Esophagus squamous epithelium (tissue), 4 donors: ENCODE data around the gene DYNC2H1.

Experiments used
- CTCF ChIP-seq, 6 experiments: fragments of 450-650 bp in 4 of 6; fragments of 200-600 bp in 2 of 6; sonication (generic) in 2 of 6; IDR thresholded peaks; one replicate each; pipeline ENCODE4 v1.5.1; 2016 to 2019; ENCODE audit warnings: antibody characterized with exemption in 6 of 6, mild to moderate bottlenecking in 4 of 6, moderate library complexity in 4 of 6
- POLR2A ChIP-seq, 4 donors: fragments of 450-650 bp; IDR thresholded peaks; one replicate each; pipeline ENCODE4 v1.6.1; 2017; ENCODE audit warnings: antibody characterized with exemption in 4 of 4, mild to moderate bottlenecking in 4 of 4, moderate library complexity in 3 of 4

- TF ChIP-seq CTCF (IDR thresholded peaks at IDR 0.05) (no peak), POLR2A (IDR thresholded peaks at IDR 0.05) (no peak)
Measured at GRCh38 chr11:103157542-103157941, 48.3 kb downstream of the DYNC2H1 start.
